ENCODE data around the gene RNF138. TPM values are rescaled to one million over a fixed set of nuclear protein-coding genes. Genes with fewer than 3 reads are reported as not detected.

Gene RNF138
- total RNA-seq, 1 experiment from 2014 or later, result 61.8 TPM

- H3K4me1 ChIP-seq (ENCODE audit: insufficient read depth, low read length, poor library complexity, severe bottlenecking), result no peaks in the 10 kb centered on the region
- H3K27ac ChIP-seq (ENCODE audit: low read depth, low read length, poor library complexity, severe bottlenecking), result no peak overlapping the region
- intact Hi-C loops (cut with micrococcal nuclease; ENCODE audit: unreplicated experiment), result no loop called here
- BruUV-seq (replicated peaks), result no TSS peak
- no peak for DNase-seq (ENCODE audit: low spot score)
- no peaks in the 10 kb centered on the region for H3K9me3 ChIP-seq (ENCODE audit: low read depth, low read length, poor library complexity, severe bottlenecking)
- H3K4me3 ChIP-seq (ENCODE audit: low read depth, low read length, poor library complexity, severe bottlenecking), result no peak overlapping the region
- CTCF ChIA-PET, result no interaction called here
- POLR2A ChIA-PET (ENCODE audit: low non-redundant PET), result interaction anchor here (0.6 kb wide), 1 partner anchor 209 kb away, joined by 4 read pairs; no protein-coding TSS in a partner anchor
- peaks cover 3% of the 10 kb centered on the region for H3K36me3 ChIP-seq (ENCODE audit: insufficient read depth, low read length, poor library complexity, severe bottlenecking)
- no peaks in the 10 kb centered on the region for H3K27me3 ChIP-seq (replicated peaks; ENCODE audit: insufficient read depth, low read depth, low read length, poor library complexity)
- TF ChIP-seq CTCF (conservative IDR thresholded peaks at IDR 0.05; ENCODE audit: low read depth, low read length), result no peak
Measured at GRCh38 chr18:32135625-32136024, 44.0 kb downstream of the RNF138 start.

GRCh38 chr18:32138332-32138982 is 46.8 kb downstream of the RNF138 start:
- CTCF ChIA-PET, result no interaction called here
- no peak for TF ChIP-seq EZH2 (IDR thresholded peaks at IDR 0.05; ENCODE audit: borderline replicate concordance, low read depth, low read length, poor library complexity, severe bottlenecking)
- TF ChIP-seq CTCF (conservative IDR thresholded peaks at IDR 0.05; ENCODE audit: low read depth, low read length), result no peak
- DNase-seq (ENCODE audit: low spot score), result no peak
- BruUV-seq (replicated peaks), result no TSS peak
- H3K9me3 ChIP-seq (ENCODE audit: low read depth, low read length, poor library complexity, severe bottlenecking), result no peaks in the 10 kb centered on the region
- no peak overlapping the region for H3K27ac ChIP-seq (ENCODE audit: low read depth, low read length, poor library complexity, severe bottlenecking)
- H3K4me3 ChIP-seq (ENCODE audit: low read depth, low read length, poor library complexity, severe bottlenecking), result no peak overlapping the region
- H3K36me3 ChIP-seq (ENCODE audit: insufficient read depth, low read length, poor library complexity, severe bottlenecking), result no peaks in the 10 kb centered on the region
- no peaks in the 10 kb centered on the region for H3K4me1 ChIP-seq (ENCODE audit: insufficient read depth, low read length, poor library complexity, severe bottlenecking)
- intact Hi-C loops (cut with micrococcal nuclease; ENCODE audit: unreplicated experiment), result no loop called here
- POLR2A ChIA-PET (ENCODE audit: low non-redundant PET), result no interaction called here
- H3K27me3 ChIP-seq (replicated peaks; ENCODE audit: insufficient read depth, low read depth, low read length, poor library complexity), result no peaks in the 10 kb centered on the region

- H3K27ac ChIP-seq (ENCODE audit: low read depth, low read length, poor library complexity, severe bottlenecking), result no peak overlapping the region
- intact Hi-C loops (cut with micrococcal nuclease; ENCODE audit: unreplicated experiment), result no loop called here
- no peaks in the 10 kb centered on the region for H3K27me3 ChIP-seq (replicated peaks; ENCODE audit: insufficient read depth, low read depth, low read length, poor library complexity)
- no peaks in the 10 kb centered on the region for H3K4me1 ChIP-seq (ENCODE audit: insufficient read depth, low read length, poor library complexity, severe bottlenecking)
- ChIA-PET POLR2A (ENCODE audit: low non-redundant PET) (no interaction called here), CTCF (no interaction called here)
- TF ChIP-seq EZH2 (IDR thresholded peaks at IDR 0.05; ENCODE audit: borderline replicate concordance, low read depth, low read length, poor library complexity, severe bottlenecking) (no peak), CTCF (conservative IDR thresholded peaks at IDR 0.05; ENCODE audit: low read depth, low read length) (no peak)
- no peak for DNase-seq (ENCODE audit: low spot score)
- H3K9me3 ChIP-seq (ENCODE audit: low read depth, low read length, poor library complexity, severe bottlenecking), result no peaks in the 10 kb centered on the region
- no peaks in the 10 kb centered on the region for H3K36me3 ChIP-seq (ENCODE audit: insufficient read depth, low read length, poor library complexity, severe bottlenecking)
- BruUV-seq (replicated peaks), result no TSS peak
- H3K4me3 ChIP-seq (ENCODE audit: low read depth, low read length, poor library complexity, severe bottlenecking), result no peak overlapping the region
Measured at GRCh38 chr18:32139835-32140283, 48.2 kb downstream of the RNF138 start.

Data from A673 (cell line).